CD14-positive monocyte (primary cell): ENCODE measurements around the gene CTNNBL1. TPM values are rescaled to one million over a fixed set of nuclear protein-coding genes. Genes with fewer than 3 reads are reported as not detected.

ENCODE experiments used
- DNase-seq, 3 donors: peaks; one replicate each; pipeline ENCODE4 v3.0.0-alpha.2; 2011 to 2022
- H2AFZ ChIP-seq: 2 replicates; pipeline ENCODE4 v1.6.0; 2012; ENCODE audit warnings: mild to moderate bottlenecking, low read depth, low read length, inconsistent platforms; ENCODE audit not compliant: insufficient read depth, poor library complexity, severe bottlenecking
- H3K27ac ChIP-seq, 2 donors: 1 replicate in 1 of 2; 2 replicates in 1 of 2; pipeline ENCODE4 v1.5.1; 2012 to 2013; ENCODE audit warnings: low read length in 2 of 2, control low read depth in 1 of 2, inconsistent platforms in 1 of 2, low read depth in 1 of 2, mild to moderate bottlenecking in 1 of 2
- H3K27me3 ChIP-seq, 2 donors: one replicate each; pipeline versions ENCODE4 v1.6.0 to v1.6.1; 2011 to 2013; ENCODE audit warnings: low read length in 2 of 2; ENCODE audit not compliant: control insufficient read depth in 2 of 2, insufficient read depth in 2 of 2
- H3K36me3 ChIP-seq, 2 donors: replicated peaks in 1 of 2; 1 replicate in 1 of 2; 2 replicates in 1 of 2; pipeline versions ENCODE4 v1.5.1 to v1.6.1; 2012 to 2013; ENCODE audit warnings: low read length in 2 of 2, control low read depth in 1 of 2, inconsistent platforms in 1 of 2, mild to moderate bottlenecking in 1 of 2; ENCODE audit not compliant: insufficient read depth in 2 of 2, control insufficient read depth in 1 of 2
- H3K4me1 ChIP-seq, 2 donors: 1 replicate in 1 of 2; 2 replicates in 1 of 2; pipeline versions ENCODE4 v1.5.1 to v1.6.1; 2012 to 2013; ENCODE audit warnings: low read length in 2 of 2, control low read depth in 1 of 2, inconsistent platforms in 1 of 2, mild to moderate bottlenecking in 1 of 2, moderate library complexity in 1 of 2; ENCODE audit not compliant: insufficient read depth in 2 of 2, control insufficient read depth in 1 of 2
- H3K4me2 ChIP-seq: replicated peaks from 2 replicates; pipeline ENCODE3; 2012; ENCODE audit warnings: low read length, moderate library complexity, mild to moderate bottlenecking; ENCODE audit not compliant: poor library complexity, severe bottlenecking; ENCODE audit errors: extremely low read depth
- H3K4me3 ChIP-seq, 3 experiments: fragments of 200-600 bp in 1 of 3; sonication (generic) in 1 of 3; replicated peaks in 1 of 3; 1 replicate in 2 of 3; 2 replicates in 1 of 3; pipeline ENCODE4 v1.5.1; 2011 to 2013; ENCODE audit warnings: low read length in 3 of 3, mild to moderate bottlenecking in 3 of 3, control low read depth in 2 of 3, low read depth in 2 of 3, inconsistent platforms in 1 of 3, moderate library complexity in 1 of 3
- H3K79me2 ChIP-seq: 2 replicates; pipeline ENCODE4 v1.6.0; 2012; ENCODE audit warnings: mild to moderate bottlenecking, control low read depth, inconsistent platforms, low read length, moderate library complexity; ENCODE audit not compliant: insufficient read depth
- H3K9ac ChIP-seq: 2 replicates; pipeline ENCODE4 v1.6.0; 2017; ENCODE audit warnings: low read length, mild to moderate bottlenecking; ENCODE audit not compliant: insufficient read depth, poor library complexity, severe bottlenecking
- H3K9me3 ChIP-seq, 2 donors: replicated peaks in 1 of 2; 1 replicate in 1 of 2; 2 replicates in 1 of 2; pipeline versions ENCODE4 v1.5.1 to v1.6.1; 2012 to 2013; ENCODE audit warnings: low read length in 2 of 2, control low read depth in 1 of 2; ENCODE audit not compliant: control insufficient read depth in 1 of 2, insufficient read depth in 1 of 2
- H4K20me1 ChIP-seq: 2 replicates; pipeline ENCODE4 v1.6.0; 2012; ENCODE audit warnings: mild to moderate bottlenecking, low read length, control low read depth, moderate library complexity; ENCODE audit not compliant: insufficient read depth
- H3K27ac Mint-ChIP-seq, 7 donors: one replicate each; pipeline ENCODE4 v1.8.0; 2020; ENCODE audit warnings: mild to moderate bottlenecking in 7 of 7, mixed read lengths in 7 of 7, moderate library complexity in 6 of 7, inconsistent platforms in 2 of 7
- H3K27me3 Mint-ChIP-seq, 3 donors: one replicate each; pipeline ENCODE4 v1.8.0; 2021 to 2022; ENCODE audit warnings: low read depth in 3 of 3, mild to moderate bottlenecking in 3 of 3, mixed read lengths in 3 of 3, moderate library complexity in 3 of 3, inconsistent platforms in 1 of 3
- H3K36me3 Mint-ChIP-seq, 2 donors: one replicate each; pipeline ENCODE4 v1.8.0; 2020; ENCODE audit warnings: mixed read lengths in 2 of 2, inconsistent platforms in 1 of 2, mild to moderate bottlenecking in 1 of 2
- H3K4me1 Mint-ChIP-seq: one replicate; pipeline ENCODE4 v1.8.0; 2020; ENCODE audit warnings: mild to moderate bottlenecking, mixed read lengths
- H3K4me3 Mint-ChIP-seq, 2 donors: one replicate each; pipeline ENCODE4 v1.8.0; 2020; ENCODE audit warnings: mild to moderate bottlenecking in 2 of 2, mixed read lengths in 2 of 2, moderate library complexity in 1 of 2
- H3K9me3 Mint-ChIP-seq, 7 donors: one replicate each; pipeline ENCODE4 v1.8.0; 2020 to 2022; ENCODE audit warnings: mixed read lengths in 7 of 7, mild to moderate bottlenecking in 6 of 7, moderate library complexity in 6 of 7, inconsistent platforms in 2 of 7
- WGBS: methylation state at CpG from one replicate; pipeline ENCODE4 v1.1.5; 2013; ENCODE audit warnings: missing lambda C conversion rate; ENCODE audit not compliant: insufficient coverage; 5-methylcytosine and 5-hydroxymethylcytosine counted together
- intact Hi-C, 2 donors: fragments of 100-400 bp; cut with micrococcal nuclease; formaldehyde crosslinking; loops; one replicate each; pipeline versions ENCODE4 v1.15.0 to v1.15.1; 2023
- polyA plus RNA-seq, 3 donors: library from polyadenylated mRNA; depleted of rRNA in 1 of 3; unstranded in 2 of 3; stranded (reverse) in 1 of 3; fragments of 300-500 nt in 2 of 3; fragments of >200 nt in 1 of 3; fragmentation: Illumina TruSeq in 2 of 3; gene quantifications; 1 replicate in 2 of 3; 2 replicates in 1 of 3; pipeline ENCODE4 v1.2.3, GENCODE V29; 2012 to 2021
- TF ChIP-seq, protein P1 (sequence below): fragments of 200-600 bp; IDR thresholded peaks from one replicate; pipeline ENCODE4 v1.8.0; 2022; ENCODE audit warnings: antibody characterized with exemption, mild to moderate bottlenecking

The CTNNBL1 gene
- polyA plus RNA-seq, 3 donors = 35.5 to 83.2 (median 77.3) TPM

DNA sequence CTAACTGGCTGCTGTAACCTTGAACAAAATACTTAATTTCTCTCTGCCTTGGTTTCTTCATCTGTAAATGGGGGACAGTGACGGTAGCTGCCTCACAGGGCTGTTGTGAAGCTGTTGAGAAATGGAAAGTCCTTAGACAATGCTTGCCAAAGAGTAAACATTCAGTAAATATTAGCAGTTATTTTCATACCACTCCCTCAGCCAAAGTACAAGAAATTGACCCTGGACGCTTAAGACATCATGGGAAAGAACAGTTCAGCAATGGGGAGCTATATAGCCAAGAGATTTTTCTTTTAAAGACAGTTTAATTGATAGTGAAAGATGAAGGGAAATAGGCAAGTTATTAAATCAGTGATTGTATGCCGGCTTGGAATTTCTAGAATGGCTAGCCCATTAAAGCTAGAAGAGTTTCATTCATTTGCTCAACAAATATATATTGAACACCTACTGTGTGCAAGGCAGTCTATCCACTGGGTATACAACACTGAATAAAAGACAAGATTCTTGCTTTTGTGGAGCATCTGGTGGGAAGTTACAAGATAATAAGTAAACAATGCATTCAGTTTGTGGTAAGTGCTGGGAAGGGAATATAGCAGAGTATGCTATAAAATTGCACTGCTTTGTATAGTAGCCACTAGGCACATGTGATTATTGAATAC lies 2.0 kb downstream of the CTNNBL1 start:
- H3K9me3 Mint-ChIP-seq = no peaks in the 10 kb centered on the region
- Histone ChIP-seq H3K27ac (no peak overlapping the region), H3K27me3 (peaks cover 0 to 7% of the 10 kb centered on the region in 2 donors), H3K9me3 (no peaks in the 10 kb centered on the region), H3K4me1 (peaks cover 23 to 26% of the 10 kb centered on the region in 2 donors), H4K20me1 (peaks cover 19% of the 10 kb centered on the region), H3K36me3 (peaks cover 0 to 5% of the 10 kb centered on the region in 2 donors), H2AFZ (no peak overlapping the region), H3K9ac (no peak overlapping the region), H3K4me2 (no peak overlapping the region), H3K79me2 (peaks cover 57% of the 10 kb centered on the region), H3K4me3 (no peak overlapping the region)
- H3K27ac Mint-ChIP-seq = no peak overlapping the region
- peaks cover 7 to 12% (median 8%) of the 10 kb centered on the region in 3 donors for H3K27me3 Mint-ChIP-seq
- H3K4me3 Mint-ChIP-seq = no peak overlapping the region
- no CpG with 5 or more reads among the region's 3 CpGs for WGBS
- H3K4me1 Mint-ChIP-seq = peaks cover 33% of the 10 kb centered on the region
- TF ChIP-seq, protein P1, sequence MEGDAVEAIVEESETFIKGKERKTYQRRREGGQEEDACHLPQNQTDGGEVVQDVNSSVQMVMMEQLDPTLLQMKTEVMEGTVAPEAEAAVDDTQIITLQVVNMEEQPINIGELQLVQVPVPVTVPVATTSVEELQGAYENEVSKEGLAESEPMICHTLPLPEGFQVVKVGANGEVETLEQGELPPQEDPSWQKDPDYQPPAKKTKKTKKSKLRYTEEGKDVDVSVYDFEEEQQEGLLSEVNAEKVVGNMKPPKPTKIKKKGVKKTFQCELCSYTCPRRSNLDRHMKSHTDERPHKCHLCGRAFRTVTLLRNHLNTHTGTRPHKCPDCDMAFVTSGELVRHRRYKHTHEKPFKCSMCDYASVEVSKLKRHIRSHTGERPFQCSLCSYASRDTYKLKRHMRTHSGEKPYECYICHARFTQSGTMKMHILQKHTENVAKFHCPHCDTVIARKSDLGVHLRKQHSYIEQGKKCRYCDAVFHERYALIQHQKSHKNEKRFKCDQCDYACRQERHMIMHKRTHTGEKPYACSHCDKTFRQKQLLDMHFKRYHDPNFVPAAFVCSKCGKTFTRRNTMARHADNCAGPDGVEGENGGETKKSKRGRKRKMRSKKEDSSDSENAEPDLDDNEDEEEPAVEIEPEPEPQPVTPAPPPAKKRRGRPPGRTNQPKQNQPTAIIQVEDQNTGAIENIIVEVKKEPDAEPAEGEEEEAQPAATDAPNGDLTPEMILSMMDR = no peak
- DNase-seq = no peak
- intact Hi-C loops = no loop called here
- peaks cover 11 to 13% of the 10 kb centered on the region in 2 donors for H3K36me3 Mint-ChIP-seq

DNA sequence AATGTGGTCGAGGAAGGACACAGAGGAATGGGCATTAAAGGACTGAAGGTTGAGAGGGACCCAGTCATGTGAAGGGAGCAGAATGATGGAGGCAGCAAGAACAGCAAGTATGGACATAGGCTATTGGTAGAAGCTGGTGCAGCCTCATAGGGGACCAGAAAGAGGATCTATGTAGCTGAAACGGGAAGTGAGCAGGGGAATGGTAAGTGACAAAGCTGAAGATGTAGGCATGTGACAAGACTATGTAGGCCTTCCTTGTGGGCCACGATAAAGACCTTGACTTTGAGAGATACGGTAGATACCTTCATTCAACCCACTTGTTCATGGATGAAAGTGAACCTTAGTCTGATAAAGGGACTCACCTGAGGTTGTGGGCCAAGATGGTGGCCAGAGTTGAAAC lies 3.5 kb downstream of the CTNNBL1 start:
- H3K4me1 ChIP-seq = peaks cover 23 to 26% of the 10 kb centered on the region in 2 donors
- no peak overlapping the region for H3K4me3 ChIP-seq
- H3K4me2 ChIP-seq = no peak overlapping the region
- H3K9me3 ChIP-seq = no peaks in the 10 kb centered on the region
- H3K9me3 Mint-ChIP-seq = no peaks in the 10 kb centered on the region
- H3K4me1 Mint-ChIP-seq = peaks cover 33% of the 10 kb centered on the region
- peaks cover 11 to 13% of the 10 kb centered on the region in 2 donors for H3K36me3 Mint-ChIP-seq
- H3K79me2 ChIP-seq = peaks cover 67% of the 10 kb centered on the region
- H3K27me3 Mint-ChIP-seq = peaks cover 0 to 2% (median 2%) of the 10 kb centered on the region in 3 donors
- intact Hi-C loops = no loop called here
- H3K4me3 Mint-ChIP-seq = no peak overlapping the region
- 40% methylated on average over 2 of the region's 4 CpGs for WGBS
- H3K9ac ChIP-seq = no peak overlapping the region
- peaks cover 0 to 5% of the 10 kb centered on the region in 2 donors for H3K36me3 ChIP-seq
- H4K20me1 ChIP-seq = peaks cover 31% of the 10 kb centered on the region
- H3K27ac ChIP-seq = peak overlapping the region; percentile 34 to 77
- H3K27me3 ChIP-seq = no peaks in the 10 kb centered on the region
- TF ChIP-seq, protein P1 = no peak
- DNase-seq = peak; percentile 86 to 92 (median 88)
- H3K27ac Mint-ChIP-seq = peak overlapping the region; percentile 85 to 95 (median 92)
- H2AFZ ChIP-seq = no peak overlapping the region
